ENCODE results near the gene KCNQ1OT1.

Gene KCNQ1OT1

GRCh38 chr11:2737866-2738265, 38.1 kb upstream of the KCNQ1OT1 start:
- no peaks in the 10 kb centered on the region for H4K20me1 ChIP-seq (ENCODE audit: insufficient read depth, low read length)
- no peaks in the 10 kb centered on the region for H3K27me3 ChIP-seq (ENCODE audit: low read depth, low read length)
- no peaks in the 10 kb centered on the region for H3K4me1 ChIP-seq (ENCODE audit: low read length)
- H3K9me3 ChIP-seq (ENCODE audit: insufficient read depth, low read length), result no peaks in the 10 kb centered on the region
- H3K36me3 ChIP-seq (replicated peaks; ENCODE audit: low read depth, low read length), result no peaks in the 10 kb centered on the region
- no peak overlapping the region for H3K4me3 ChIP-seq (ENCODE audit: low read length)
- H3K79me2 ChIP-seq (ENCODE audit: low read length), result no peaks in the 10 kb centered on the region
- no peak overlapping the region for H3K27ac ChIP-seq (ENCODE audit: low read length)
- no peak overlapping the region for H3K4me2 ChIP-seq (ENCODE audit: low read length)
- no peak overlapping the region for H2AFZ ChIP-seq (ENCODE audit: low read depth, low read length)
- no peak overlapping the region for H3K9ac ChIP-seq (ENCODE audit: low read length)
- no peak for TF ChIP-seq EZH2phosphoT487 (IDR thresholded peaks at IDR 0.05; ENCODE audit: low read depth)
- TF ChIP-seq CTCF (IDR thresholded peaks at IDR 0.05; ENCODE audit: low read depth, low read length), result no peak

GRCh38 chr11:2737226-2737590, 37.4 kb upstream of the KCNQ1OT1 start:
- H3K79me2 ChIP-seq (ENCODE audit: low read length), result no peaks in the 10 kb centered on the region
- H3K9me3 ChIP-seq (ENCODE audit: insufficient read depth, low read length), result no peaks in the 10 kb centered on the region
- no peaks in the 10 kb centered on the region for H3K36me3 ChIP-seq (replicated peaks; ENCODE audit: low read depth, low read length)
- no peaks in the 10 kb centered on the region for H3K4me1 ChIP-seq (ENCODE audit: low read length)
- TF ChIP-seq CTCF (IDR thresholded peaks at IDR 0.05; ENCODE audit: low read depth, low read length) (no peak), EZH2phosphoT487 (IDR thresholded peaks at IDR 0.05; ENCODE audit: low read depth) (no peak)
- no peaks in the 10 kb centered on the region for H4K20me1 ChIP-seq (ENCODE audit: insufficient read depth, low read length)
- H3K4me2 ChIP-seq (ENCODE audit: low read length), result no peak overlapping the region
- no peak overlapping the region for H3K27ac ChIP-seq (ENCODE audit: low read length)
- no peak overlapping the region for H3K9ac ChIP-seq (ENCODE audit: low read length)
- no peak overlapping the region for H3K4me3 ChIP-seq (ENCODE audit: low read length)
- no peaks in the 10 kb centered on the region for H3K27me3 ChIP-seq (ENCODE audit: low read depth, low read length)
- no peak overlapping the region for H2AFZ ChIP-seq (ENCODE audit: low read depth, low read length)

GRCh38 chr11:2736577-2737225, 36.9 kb upstream of the KCNQ1OT1 start:
- Histone ChIP-seq H3K4me1 (ENCODE audit: low read length) (no peaks in the 10 kb centered on the region), H3K4me3 (ENCODE audit: low read length) (no peak overlapping the region), H2AFZ (ENCODE audit: low read depth, low read length) (no peak overlapping the region), H4K20me1 (ENCODE audit: insufficient read depth, low read length) (no peaks in the 10 kb centered on the region), H3K4me2 (ENCODE audit: low read length) (no peak overlapping the region), H3K9ac (ENCODE audit: low read length) (no peak overlapping the region), H3K9me3 (ENCODE audit: insufficient read depth, low read length) (no peaks in the 10 kb centered on the region), H3K79me2 (ENCODE audit: low read length) (no peaks in the 10 kb centered on the region), H3K36me3 (replicated peaks; ENCODE audit: low read depth, low read length) (no peaks in the 10 kb centered on the region), H3K27me3 (ENCODE audit: low read depth, low read length) (no peaks in the 10 kb centered on the region), H3K27ac (ENCODE audit: low read length) (no peak overlapping the region)
- TF ChIP-seq EZH2phosphoT487 (IDR thresholded peaks at IDR 0.05; ENCODE audit: low read depth) (no peak), CTCF (IDR thresholded peaks at IDR 0.05; ENCODE audit: low read depth, low read length) (no peak)

GRCh38 chr11:2735053-2735589, 35.3 kb upstream of the KCNQ1OT1 start:
- H3K4me1 ChIP-seq (ENCODE audit: low read length), result no peaks in the 10 kb centered on the region
- H2AFZ ChIP-seq (ENCODE audit: low read depth, low read length), result no peak overlapping the region
- H3K9me3 ChIP-seq (ENCODE audit: insufficient read depth, low read length), result no peaks in the 10 kb centered on the region
- H4K20me1 ChIP-seq (ENCODE audit: insufficient read depth, low read length), result no peaks in the 10 kb centered on the region
- TF ChIP-seq CTCF (IDR thresholded peaks at IDR 0.05; ENCODE audit: low read depth, low read length), result no peak
- TF ChIP-seq EZH2phosphoT487 (IDR thresholded peaks at IDR 0.05; ENCODE audit: low read depth), result no peak
- H3K36me3 ChIP-seq (replicated peaks; ENCODE audit: low read depth, low read length), result no peaks in the 10 kb centered on the region
- H3K79me2 ChIP-seq (ENCODE audit: low read length), result no peaks in the 10 kb centered on the region
- no peak overlapping the region for H3K4me2 ChIP-seq (ENCODE audit: low read length)
- no peak overlapping the region for H3K27ac ChIP-seq (ENCODE audit: low read length)
- no peaks in the 10 kb centered on the region for H3K27me3 ChIP-seq (ENCODE audit: low read depth, low read length)
- no peak overlapping the region for H3K4me3 ChIP-seq (ENCODE audit: low read length)
- no peak overlapping the region for H3K9ac ChIP-seq (ENCODE audit: low read length)

All from OCI-LY3 (cell line).